ENCODE data around the gene RPS6KA4.

RPS6KA4 gene

DNA sequence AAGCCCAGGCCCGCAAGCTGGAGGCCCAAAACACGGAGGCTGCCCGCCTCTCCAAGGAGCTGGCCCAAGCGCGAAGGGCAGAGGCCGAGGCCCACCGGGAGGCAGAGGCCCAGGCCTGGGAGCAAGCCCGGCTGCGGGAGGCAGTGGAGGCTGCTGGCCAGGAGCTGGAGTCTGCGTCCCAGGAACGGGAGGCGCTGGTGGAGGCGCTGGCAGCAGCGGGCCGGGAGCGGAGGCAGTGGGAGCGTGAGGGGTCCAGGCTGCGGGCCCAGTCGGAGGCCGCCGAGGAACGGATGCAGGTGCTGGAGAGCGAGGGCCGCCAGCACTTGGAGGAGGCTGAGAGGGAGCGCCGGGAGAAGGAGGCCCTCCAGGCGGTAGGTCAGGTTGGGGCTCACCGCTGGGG is 14.2 kb upstream of the RPS6KA4 start:
- no peak for DNase-seq (ENCODE audit: low read depth in 2 of 2, low spot score in 1 of 2)

DNA sequence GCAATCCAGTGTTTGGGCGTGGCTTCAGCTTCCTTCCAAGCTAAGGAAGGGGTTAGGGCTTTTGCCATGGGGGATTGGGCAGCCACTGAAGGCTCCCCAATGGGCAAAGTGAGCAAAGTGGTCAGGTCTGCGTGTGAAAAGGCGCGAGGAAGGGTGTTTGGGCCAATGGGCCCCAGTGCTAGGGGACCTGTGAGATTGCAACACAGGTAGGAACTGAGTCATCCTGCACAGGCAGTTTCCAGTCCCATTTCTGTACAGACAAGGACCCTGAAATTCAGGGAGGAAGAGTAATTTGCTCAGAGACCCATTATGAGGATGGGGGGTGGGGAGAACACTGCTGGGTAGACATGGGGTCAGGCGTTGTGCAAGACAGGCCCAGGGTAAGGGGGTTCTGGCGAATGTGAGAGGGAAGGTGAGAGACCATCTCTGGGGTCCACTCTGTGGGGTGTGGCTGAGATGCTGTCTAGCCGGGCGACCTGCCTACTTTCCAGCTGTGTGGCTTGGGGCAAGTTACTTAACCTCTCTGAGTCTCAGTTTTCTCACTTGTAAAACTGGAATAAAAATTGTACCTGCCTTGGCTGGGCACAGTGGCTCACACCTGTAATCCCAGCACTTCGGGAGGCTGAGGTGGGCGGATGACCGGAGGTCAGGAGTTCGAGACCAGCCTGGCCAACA is 11.6 kb upstream of the RPS6KA4 start:
- DNase-seq (ENCODE audit: low read depth in 2 of 2, low spot score in 1 of 2), result no peak

DNA sequence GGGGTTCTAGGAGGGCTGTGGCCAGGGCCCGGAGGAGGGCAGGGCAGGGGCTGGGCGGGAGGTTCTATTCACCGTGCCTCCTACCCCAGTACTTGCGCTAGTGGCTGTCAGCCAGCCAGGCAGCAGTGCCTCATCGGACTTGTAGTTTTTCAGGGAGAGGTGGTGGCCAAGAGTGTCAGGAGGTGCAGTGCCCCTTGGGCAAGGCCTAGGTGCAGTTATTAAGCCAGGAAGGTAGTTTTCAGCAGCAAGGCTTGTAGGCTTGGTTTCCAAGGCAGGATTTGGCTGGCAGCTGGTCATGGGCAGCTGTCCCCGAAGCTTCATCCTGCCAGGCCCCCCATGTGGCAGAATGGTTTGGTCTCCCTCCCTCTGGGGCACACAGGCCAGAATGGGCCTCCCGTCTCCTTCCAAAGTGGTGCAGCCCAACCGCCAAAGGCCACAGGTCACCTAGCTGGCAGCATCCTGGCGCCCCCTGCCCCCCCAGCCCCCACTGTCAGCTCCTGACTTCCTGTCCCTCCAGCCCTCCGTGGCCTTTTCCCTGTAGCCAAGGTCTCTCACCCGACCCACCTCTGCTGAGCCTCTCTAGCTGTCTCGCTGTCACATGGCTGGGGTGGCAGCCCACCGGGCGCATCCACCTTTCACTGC is 10.5 kb upstream of the RPS6KA4 start:
- DNase-seq (ENCODE audit: low read depth in 2 of 2, low spot score in 1 of 2), result no peak

DNA sequence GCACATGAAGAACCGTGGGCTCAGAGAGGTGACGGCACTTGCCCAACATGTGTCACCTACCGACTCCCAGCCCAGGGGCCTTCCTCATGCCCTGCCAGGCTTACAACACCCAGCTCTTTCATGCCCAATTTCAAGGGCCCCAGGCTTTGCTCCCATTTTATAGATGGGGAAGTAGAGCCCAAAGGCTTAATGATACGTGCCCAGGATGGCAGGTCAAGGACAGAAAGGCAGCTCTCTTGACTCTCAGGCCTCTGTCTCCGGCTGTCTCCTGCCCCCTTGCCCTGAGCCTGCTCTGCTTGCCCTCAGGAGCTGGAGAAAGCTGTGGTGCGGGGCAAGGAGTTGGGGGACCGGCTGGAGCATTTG is 10.0 kb upstream of the RPS6KA4 start:
- DNase-seq (ENCODE audit: low read depth in 2 of 2, low spot score in 1 of 2), result no peak

DNA sequence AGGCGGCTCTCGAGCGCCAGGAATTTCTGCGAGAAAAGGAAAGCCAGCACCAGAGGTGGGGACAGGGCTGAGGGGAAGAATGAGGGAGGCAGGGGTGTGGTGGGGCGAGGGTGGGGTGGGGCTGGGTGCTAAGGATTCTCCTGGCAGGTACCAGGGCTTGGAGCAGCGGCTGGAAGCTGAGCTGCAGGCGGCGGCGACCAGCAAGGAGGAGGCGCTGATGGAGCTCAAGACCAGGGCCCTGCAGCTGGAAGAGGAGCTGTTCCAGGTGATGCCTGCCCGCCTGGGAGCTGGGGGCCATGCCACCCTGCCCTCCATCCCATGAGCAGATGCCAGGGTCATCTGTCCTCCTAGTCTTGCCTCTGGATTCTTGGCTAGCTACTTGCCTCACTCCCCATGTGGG is 9.6 kb upstream of the RPS6KA4 start:
- DNase-seq (ENCODE audit: low read depth in 2 of 2, low spot score in 1 of 2), result no peak

DNA sequence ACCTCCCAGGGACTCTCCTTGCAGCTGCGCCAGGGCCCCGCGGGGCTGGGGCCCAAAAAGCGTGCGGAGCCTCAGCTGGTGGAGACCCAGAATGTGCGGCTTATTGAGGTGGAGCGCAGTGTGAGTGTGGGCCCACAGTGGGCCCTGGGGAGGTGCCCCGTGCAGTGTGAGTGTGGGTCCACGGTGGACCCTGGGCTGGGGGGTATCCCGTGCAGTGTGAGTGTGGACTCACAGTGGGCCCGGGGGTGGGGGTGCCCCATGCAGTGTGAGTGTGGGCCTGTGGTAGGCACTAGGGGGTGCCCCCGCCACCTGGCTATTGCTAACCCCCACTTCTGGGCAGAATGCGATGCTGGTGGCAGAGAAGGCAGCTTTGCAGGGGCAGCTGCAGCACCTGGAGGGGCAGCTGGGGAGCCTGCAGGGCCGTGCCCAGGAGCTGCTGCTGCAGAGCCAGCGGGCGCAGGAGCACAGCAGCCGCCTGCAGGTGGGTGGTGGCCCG is 7.8 kb upstream of the RPS6KA4 start:
- DNase-seq (ENCODE audit: low read depth in 2 of 2, low spot score in 1 of 2), result no peak

DNA sequence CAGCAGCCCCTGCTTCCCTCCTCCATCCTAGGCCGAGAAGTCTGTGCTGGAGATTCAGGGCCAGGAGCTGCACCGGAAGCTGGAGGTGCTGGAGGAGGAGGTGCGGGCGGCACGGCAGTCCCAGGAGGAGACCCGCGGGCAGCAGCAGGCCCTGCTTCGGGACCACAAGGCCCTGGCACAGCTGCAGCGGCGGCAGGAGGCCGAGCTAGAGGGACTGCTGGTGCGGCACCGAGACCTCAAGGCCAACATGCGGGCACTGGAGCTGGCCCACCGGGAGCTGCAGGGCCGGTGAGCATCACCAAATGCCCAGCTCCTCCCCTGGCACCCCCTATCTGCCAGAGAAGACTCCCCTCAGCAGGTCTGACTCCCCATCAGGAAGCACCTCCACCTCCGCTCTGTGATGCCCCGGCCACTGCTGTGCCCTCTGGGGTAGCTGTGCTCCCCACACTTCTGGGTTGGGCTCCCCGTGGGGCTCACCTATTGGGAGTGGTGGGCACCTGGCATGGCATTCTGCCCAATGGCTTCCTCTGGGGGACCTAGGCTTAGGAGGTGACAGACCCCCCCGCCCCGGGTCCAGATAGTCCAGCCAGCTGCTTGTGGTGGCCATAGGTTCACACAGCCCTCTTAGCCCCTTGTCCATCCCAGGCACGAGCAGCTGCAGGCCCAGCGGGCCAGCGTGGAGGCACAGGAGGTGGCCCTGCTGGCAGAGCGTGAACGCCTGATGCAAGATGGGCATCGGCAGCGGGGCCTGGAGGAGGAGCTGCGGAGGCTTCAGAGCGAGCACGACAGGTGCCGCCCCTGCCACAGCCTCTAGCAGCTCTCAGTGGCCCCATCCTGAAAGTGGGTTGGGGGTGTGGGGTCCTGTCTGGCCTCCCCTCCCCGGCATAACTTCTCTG is 6.6 kb upstream of the RPS6KA4 start:
- DNase-seq (ENCODE audit: low read depth in 2 of 2, low spot score in 1 of 2), result no peak

DNA sequence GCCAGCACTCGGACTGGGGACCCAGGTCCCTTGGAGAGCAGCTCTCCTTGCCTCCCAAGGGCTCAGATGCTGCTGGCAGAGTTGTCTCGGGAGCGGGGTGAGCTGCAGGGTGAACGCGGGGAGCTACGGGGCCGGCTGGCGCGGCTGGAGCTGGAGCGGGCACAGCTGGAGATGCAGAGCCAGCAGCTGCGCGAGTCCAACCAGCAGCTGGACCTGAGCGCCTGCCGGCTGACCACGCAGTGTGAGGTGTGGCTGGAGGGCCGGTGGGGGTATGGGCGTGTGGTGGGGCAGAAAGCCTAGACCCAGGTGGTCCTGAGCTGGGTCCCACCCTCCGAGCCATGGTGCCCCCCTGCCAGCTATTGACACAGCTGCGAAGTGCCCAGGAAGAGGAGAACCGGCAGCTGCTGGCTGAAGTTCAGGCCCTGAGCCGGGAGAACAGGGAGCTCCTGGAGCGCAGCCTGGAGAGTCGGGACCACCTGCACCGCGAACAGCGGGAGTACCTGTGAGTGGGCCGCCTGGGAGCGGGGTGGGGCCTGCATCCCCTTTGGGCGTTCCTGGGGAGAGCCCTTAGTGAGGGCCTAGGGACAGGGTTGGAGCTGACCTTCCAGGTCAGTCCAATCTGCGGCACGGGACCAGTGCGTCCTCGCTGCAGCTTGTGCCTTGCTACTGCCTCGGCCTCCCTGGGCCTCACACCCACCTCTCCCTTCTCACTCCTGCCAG is 5.8 kb upstream of the RPS6KA4 start:
- DNase-seq (ENCODE audit: low read depth in 2 of 2, low spot score in 1 of 2), result no peak

DNA sequence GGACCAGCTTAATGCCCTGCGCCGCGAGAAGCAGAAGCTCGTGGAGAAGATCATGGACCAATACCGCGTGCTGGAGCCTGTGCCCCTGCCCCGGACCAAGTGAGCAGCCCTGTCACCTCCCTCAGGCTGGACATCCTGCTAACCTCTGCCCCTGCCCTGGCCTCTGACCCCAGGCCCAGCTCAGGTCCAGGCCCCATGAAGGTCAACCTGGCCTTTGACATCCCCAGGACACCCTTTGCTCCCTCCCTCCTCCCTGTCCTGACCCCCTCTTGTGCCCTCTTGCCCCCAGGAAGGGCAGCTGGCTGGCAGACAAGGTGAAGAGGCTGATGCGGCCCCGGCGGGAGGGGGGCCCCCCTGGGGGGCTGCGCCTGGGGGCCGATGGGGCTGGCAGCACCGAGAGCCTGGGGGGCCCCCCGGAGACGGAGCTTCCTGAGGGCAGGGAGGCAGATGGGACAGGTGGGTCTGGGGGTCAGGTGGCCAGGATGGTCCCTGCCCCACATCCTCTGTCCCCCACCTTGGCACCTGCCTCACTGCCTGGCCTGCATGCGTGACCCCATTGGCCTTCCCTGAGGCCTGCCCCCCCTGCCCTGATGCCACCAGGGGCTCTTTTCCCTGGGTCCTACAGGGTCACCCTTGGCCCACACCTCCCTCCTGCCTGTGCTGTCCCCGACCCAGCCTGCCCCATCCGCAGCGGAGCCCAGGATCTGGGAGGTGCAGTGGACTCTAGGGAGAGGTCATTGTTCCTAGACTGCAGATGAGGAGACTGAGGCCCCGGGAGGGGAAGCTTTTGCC is 5.1 kb upstream of the RPS6KA4 start:
- DNase-seq (ENCODE audit: low read depth in 2 of 2, low spot score in 1 of 2), result no peak

DNA sequence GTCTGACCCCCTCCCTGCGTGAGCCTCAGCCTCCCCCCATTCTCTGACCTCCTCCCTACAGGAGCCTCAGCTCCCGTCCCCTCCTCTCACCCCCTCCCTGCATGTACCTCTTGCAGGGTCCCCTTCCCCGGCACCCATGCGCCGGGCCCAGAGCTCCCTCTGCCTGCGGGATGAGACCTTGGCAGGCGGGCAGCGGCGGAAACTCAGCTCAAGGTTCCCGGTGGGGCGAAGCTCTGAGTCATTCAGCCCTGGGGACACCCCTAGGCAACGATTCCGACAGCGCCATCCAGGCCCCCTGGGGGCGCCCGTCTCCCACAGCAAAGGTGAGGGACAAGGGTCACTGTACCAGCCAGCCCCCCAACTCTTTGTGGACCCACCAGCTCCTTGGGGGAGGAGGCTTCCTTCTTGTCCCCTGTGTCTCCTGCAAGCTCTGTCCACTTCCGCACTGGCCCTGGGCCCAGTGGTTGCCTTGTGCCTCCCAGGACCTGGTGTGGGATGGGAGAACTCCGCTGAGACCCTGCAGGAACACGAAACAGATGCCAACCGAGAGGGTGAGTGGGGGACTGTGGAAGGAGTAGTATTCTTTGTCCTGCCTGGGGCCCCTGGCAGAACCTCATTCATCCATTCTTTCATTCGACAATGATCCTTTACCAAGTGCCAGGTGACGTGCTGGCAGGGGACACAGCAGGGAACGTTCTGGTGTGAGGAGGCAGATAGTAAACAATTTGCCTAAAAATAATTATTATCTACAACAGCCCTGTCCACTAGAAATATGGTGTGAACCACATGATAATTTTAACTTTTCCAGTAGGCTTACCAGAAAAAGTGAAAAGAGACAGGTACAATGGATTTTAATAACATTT is 3.7 kb upstream of the RPS6KA4 start:
- DNase-seq (ENCODE audit: low read depth in 2 of 2, low spot score in 1 of 2), result no peak

DNA sequence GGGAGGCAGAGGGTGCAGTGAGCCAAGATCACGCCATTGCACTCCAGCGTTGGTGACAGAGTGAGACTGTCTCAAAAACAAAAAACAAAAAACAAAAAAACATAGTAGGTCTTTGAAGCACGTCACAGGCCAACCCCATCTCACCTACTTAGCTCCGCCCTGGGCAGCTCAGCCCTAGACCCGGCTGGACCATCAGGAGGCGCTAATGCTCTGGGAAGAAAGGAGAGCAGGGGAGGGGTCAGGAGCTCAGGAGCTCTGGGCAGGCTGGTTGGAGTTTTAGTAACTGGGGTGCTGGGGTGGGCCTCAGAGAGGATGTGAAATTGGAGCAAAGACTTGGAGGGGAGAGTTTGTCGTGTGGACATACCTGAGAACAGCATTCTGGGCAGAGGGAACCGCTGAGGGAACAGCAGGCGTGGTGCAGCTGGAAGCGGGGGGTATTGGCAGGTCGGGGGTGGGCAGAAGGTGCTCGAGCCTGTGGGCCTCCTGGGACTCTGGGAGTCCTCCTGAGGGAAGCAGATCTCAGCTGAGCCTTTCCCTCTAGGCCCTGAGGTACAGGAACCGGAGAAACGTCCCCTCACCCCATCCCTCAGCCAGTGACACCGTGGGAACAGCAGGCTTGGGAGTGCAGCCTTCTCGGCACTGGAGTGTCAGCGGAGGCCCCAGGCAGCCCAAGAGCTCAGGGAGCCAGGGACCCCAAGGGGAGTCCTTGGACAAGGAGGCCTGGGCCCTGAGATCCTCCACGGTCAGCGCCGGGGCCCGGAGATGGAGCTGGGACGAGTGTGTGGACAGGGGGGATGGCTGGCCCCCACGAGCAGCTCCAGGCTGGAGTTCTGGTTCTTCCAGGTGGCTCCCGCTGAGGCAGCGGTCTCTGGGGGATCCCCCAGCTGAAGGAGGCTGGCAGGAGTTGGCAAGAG is 2.2 kb upstream of the RPS6KA4 start:
- DNase-seq (ENCODE audit: low read depth in 2 of 2, low spot score in 1 of 2), result no peak

DNA sequence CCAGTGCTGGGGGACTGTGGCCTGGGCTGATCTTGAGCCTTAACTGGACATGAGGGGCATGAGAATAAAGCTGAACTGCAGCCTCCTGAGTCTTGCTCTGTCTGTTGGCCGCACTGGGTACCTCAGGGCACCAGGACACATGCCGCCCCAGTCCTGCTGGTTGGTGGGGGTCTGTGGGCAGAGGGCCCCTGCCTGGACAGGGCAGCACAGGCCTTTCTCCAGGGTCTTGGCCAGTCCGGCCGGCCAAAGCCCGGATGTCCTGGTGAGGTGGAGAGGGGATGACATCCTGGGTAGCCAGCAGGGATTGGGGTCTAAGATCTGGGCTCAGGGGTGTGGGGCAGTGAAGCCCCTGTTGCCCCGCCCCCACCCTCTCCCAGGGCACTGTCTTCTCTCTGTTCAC is 1.5 kb upstream of the RPS6KA4 start:
- DNase-seq (ENCODE audit: low read depth in 2 of 2, low spot score in 1 of 2), result no peak

DNA sequence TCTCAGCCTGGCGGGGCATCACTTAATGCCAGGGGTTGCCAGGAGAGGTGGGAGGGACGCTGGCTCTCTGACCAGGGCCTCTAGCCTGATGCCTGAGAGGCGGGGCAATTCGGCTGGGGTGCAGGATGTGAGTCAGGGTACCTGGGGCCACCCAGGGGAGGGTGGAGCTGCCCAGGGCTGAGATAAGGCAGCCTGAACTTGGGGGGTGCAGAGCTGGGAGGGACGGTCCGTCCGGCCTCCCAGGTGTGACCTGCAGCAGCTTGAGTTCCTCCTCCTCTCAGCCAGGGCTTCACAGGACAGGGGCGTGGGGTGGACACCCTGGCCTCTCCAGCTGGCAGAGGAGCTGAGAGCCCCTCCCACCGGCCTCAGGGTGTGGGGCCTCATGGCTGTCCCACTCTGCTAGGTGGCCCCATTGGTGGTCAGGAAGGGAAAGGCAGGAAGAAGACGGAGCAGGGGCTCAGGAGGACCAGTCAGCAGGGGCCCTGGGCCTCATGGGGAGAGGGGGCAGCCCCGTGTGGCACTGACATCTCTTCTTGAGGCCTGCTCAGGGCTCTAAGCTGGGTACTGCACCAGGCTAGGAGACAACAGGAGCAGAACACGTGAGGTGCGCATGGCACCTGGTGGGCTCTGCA is 942 bp upstream of the RPS6KA4 start:
- DNase-seq (ENCODE audit: low read depth in 2 of 2, low spot score in 1 of 2), result no peak

DNA sequence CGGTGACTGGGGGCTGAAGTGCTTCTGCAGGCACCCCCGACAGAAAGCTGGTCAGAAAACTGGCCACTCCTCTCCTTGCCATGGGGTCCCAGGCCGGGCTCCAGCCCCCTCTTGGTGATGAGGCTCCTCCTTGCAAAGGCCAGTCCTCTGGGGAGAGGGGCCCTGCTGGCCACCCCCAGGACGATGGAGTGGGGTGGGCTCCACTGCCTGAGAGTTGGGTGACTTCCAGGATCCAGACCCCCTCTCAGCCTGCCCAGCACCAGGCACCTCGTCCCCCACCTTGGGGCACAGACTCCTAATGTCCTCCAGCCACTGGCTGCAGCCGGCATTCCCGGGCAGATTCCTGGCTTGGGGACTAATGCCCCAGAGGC is 441 bp upstream of the RPS6KA4 start:
- DNase-seq (ENCODE audit: low read depth in 2 of 2, low spot score in 1 of 2), result no peak

DNA sequence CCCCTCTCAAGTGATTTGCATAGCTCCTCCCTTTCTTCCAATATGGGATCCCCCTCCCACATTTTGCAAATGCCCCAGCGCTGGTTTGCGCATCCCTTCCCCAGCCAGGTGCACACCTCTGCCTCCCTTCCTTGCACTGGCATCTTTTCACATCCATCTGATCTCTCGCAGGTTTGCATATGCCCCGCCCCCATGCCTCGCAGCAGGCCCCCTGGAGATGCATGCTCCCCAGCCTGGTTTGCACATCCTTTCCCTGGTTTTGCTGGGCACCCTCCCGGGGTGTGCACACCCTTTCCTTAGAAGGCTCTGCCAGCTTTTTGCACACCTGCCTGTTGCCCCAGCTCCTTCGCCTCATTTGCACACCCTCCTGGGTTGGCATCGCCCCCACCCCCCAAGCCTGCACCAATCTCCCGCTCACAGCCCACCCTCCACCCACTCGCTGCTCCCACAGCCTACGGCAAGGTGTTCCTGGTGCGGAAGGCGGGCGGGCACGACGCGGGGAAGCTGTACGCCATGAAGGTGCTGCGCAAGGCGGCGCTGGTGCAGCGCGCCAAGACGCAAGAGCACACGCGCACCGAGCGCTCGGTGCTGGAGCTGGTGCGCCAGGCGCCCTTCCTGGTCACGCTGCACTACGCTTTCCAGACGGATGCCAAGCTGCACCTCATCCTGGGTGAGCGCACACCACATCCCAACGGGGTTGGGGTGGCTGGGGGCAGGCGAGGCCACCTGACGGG is 917 bp downstream of the RPS6KA4 start:
- DNase-seq (ENCODE audit: low read depth in 2 of 2, low spot score in 1 of 2), result no peak

DNA sequence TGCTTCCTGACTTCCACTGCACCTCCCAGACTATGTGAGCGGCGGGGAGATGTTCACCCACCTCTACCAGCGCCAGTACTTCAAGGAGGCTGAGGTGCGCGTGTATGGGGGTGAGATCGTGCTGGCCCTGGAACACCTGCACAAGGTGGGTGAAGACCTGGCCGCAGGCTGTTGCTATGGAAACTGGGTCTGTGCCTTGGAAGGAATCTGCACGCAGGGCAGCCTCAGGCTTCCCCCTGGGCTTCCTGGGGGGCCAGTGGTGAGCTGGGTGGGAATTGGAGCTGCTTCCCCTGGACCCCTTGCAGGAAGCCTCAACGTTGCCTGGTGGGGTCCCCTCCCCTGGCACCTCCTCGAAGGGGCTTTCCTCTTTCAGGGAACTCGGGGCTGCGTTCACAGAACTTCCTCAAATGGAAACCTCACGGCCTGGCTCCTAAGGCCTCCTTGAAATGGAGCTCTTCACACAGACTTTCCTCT is 1.5 kb downstream of the RPS6KA4 start:
- DNase-seq (ENCODE audit: low read depth in 2 of 2, low spot score in 1 of 2), result no peak

DNA sequence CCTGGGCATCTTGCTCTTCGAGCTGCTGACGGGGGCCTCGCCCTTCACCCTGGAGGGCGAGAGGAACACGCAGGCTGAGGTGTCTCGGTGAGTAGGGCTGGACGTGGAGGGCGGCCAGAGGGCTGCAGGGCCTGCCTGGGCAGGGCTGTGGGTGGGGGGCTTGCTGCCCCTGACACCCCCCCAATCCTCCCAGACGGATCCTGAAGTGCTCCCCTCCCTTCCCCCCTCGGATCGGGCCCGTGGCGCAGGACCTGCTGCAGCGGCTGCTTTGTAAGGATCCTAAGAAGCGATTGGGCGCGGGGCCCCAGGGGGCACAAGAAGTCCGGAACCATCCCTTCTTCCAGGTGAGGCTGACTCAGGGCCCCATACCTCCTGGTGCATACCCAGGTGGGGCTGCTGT is 2.7 kb downstream of the RPS6KA4 start:
- no peak for DNase-seq (ENCODE audit: low read depth in 2 of 2, low spot score in 1 of 2)
